Transverse colon (tissue), 4 donors: Measurements from ENCODE around the gene NPTXR. TPM values are rescaled to one million over a fixed set of nuclear protein-coding genes. Genes with fewer than 3 reads are reported as not detected.

Source experiments
- DNase-seq: peaks from one replicate; pipeline ENCODE4 v3.0.0-alpha.2; 2019
- H3K27ac ChIP-seq, 4 donors: fragments of 200-600 bp; sonication (generic); 2 replicates each; pipeline ENCODE4 v1.5.1; 2016 to 2018; ENCODE audit warnings: inconsistent platforms in 4 of 4
- H3K27me3 ChIP-seq: fragments of 200-600 bp; sonication (generic); 2 replicates; pipeline ENCODE4 v1.5.1; 2017; ENCODE audit warnings: inconsistent platforms
- H3K36me3 ChIP-seq, 4 donors: fragments of 200-600 bp; sonication (generic); 2 replicates each; pipeline ENCODE4 v1.5.1; 2017 to 2019; ENCODE audit warnings: inconsistent platforms in 4 of 4
- H3K4me1 ChIP-seq, 4 donors: fragments of 200-600 bp; sonication (generic); 2 replicates each; pipeline ENCODE4 v1.5.1; 2017 to 2020; ENCODE audit warnings: inconsistent platforms in 4 of 4
- H3K4me3 ChIP-seq, 4 donors: fragments of 200-600 bp; sonication (generic); 1 replicate in 1 of 4; 2 replicates in 3 of 4; pipeline versions ENCODE4 v1.5.1 to v1.6.1; 2017 to 2019; ENCODE audit warnings: inconsistent platforms in 4 of 4
- H3K9me3 ChIP-seq, 2 donors: fragments of 200-600 bp; sonication (generic); 2 replicates each; pipeline ENCODE4 v1.5.1; 2017 to 2019; ENCODE audit warnings: inconsistent platforms in 2 of 2
- CTCF ChIP-seq, 5 experiments: fragments of 200-600 bp in 3 of 5; fragments of 450-650 bp in 2 of 5; sonication (generic) in 3 of 5; IDR thresholded peaks; 1 replicate in 2 of 5; 2 replicates in 3 of 5; pipeline ENCODE4 v1.5.1; 2016 to 2017; ENCODE audit warnings: antibody characterized with exemption in 5 of 5, inconsistent platforms in 3 of 5, mild to moderate bottlenecking in 2 of 5, moderate library complexity in 1 of 5
- EP300 ChIP-seq: sonication (generic); formaldehyde crosslinking; IDR thresholded peaks from one replicate; pipeline ENCODE4 v1.6.1; 2017; ENCODE audit warnings: antibody characterized with exemption, low read depth
- POLR2A ChIP-seq: fragments of 450-650 bp; IDR thresholded peaks from one replicate; pipeline ENCODE4 v1.6.1; 2016; ENCODE audit warnings: antibody characterized with exemption, mild to moderate bottlenecking, moderate library complexity
- POLR2AphosphoS5 ChIP-seq, 3 donors: sonication (generic); formaldehyde crosslinking; IDR thresholded peaks; one replicate each; pipeline ENCODE4 v1.6.1; 2016; ENCODE audit warnings: antibody characterized with exemption in 3 of 3
- WGBS, 2 donors: methylation state at CpG; one replicate each; pipeline ENCODE4 v1.1.5; 2018; ENCODE audit warnings: low coverage in 1 of 2; 5-methylcytosine and 5-hydroxymethylcytosine counted together
- in situ Hi-C, 4 donors: fragments of 200-750 bp; cut with MboI; loops; one replicate each; pipeline versions ENCODE4 v1.15.0 to v1.15.1; 2017; ENCODE audit warnings: low sequenced_read_pairs in 3 of 4, low pct_ligation_motif_present in 1 of 4, low pct_unique_long_range_greater_than_20kb in 1 of 4
- intact Hi-C: fragments of 100-400 bp; cut with DNase I; formaldehyde crosslinking; loops from one replicate; pipeline ENCODE4 v1.15.1; 2023; ENCODE audit warnings: low total_unique reads
- total RNA-seq, 4 donors: library from RNA; depleted of rRNA; stranded (reverse); fragments of >200 nt; gene quantifications; one replicate each; pipeline ENCODE4 v1.1.0, GENCODE V29; 2016

The NPTXR gene
- total RNA-seq, 4 donors from 2014 or later: 0.75 to 27.9 (median 1.8) TPM

GRCh38 chr22:38865201-38866023 lies 21.6 kb upstream of the NPTXR start:
- intact Hi-C loops (loop anchor here (5.0 to 10.0 kb wide), 3 partner anchors 101 to 269 kb away; partner anchors contain the start of gene APOBEC3B), in situ Hi-C loops (loop anchor here in 2 of 4 donors (10.0 to 25.0 kb wide), 2 partner anchors 247 to 249 kb away; no protein-coding TSS in a partner anchor)
- Histone ChIP-seq H3K27ac (peak overlapping the region in 1 of 4 donors; percentile 59), H3K27me3 (no peaks in the 10 kb centered on the region), H3K4me3 (no peak overlapping the region), H3K4me1 (peaks cover 28 to 49% (median 40%) of the 10 kb centered on the region in 4 donors), H3K36me3 (no peaks in the 10 kb centered on the region), H3K9me3 (no peaks in the 10 kb centered on the region)
- no peak for DNase-seq
- 80% methylated on average over 20 of the region's 20 CpGs; no CpG with 5 or more reads in 1 of the 2 donors for WGBS, 2 donors
- TF ChIP-seq CTCF (IDR thresholded peaks at IDR 0.05) (no peak), EP300 (no peak), POLR2A (no peak), POLR2AphosphoS5 (IDR thresholded peaks at IDR 0.05) (no peak)

- H3K36me3 ChIP-seq: no peaks in the 10 kb centered on the region
- H3K9me3 ChIP-seq: no peaks in the 10 kb centered on the region
- no peaks in the 10 kb centered on the region for H3K27me3 ChIP-seq
- in situ Hi-C loops: loop anchor here in 2 of 4 donors (10.0 to 25.0 kb wide), 2 partner anchors 248 to 250 kb away; no protein-coding TSS in a partner anchor
- peak; percentile 38 for DNase-seq
- no peak overlapping the region for H3K4me3 ChIP-seq
- peak overlapping the region in 3 of 4 donors; percentile 10 to 59 (median 23) for H3K27ac ChIP-seq
- no peak for TF ChIP-seq POLR2A
- TF ChIP-seq CTCF (IDR thresholded peaks at IDR 0.05): no peak
- no peak for TF ChIP-seq EP300
- no peak for TF ChIP-seq POLR2AphosphoS5 (IDR thresholded peaks at IDR 0.05)
- intact Hi-C loops: loop anchor here (5.0 to 10.0 kb wide), 3 partner anchors 100 to 270 kb away; partner anchors contain the start of gene APOBEC3B
- 25 to 49% methylated on average over 6 to 23 of the region's 24 CpGs for WGBS, 2 donors
- H3K4me1 ChIP-seq: peaks cover 27 to 41% (median 32%) of the 10 kb centered on the region in 4 donors
Observed at GRCh38 chr22:38864361-38865191, 20.7 kb upstream of the NPTXR start.

- Histone ChIP-seq H3K27me3 (no peaks in the 10 kb centered on the region), H3K9me3 (no peaks in the 10 kb centered on the region), H3K27ac (peak overlapping the region in 1 of 4 donors; percentile 59), H3K4me1 (peaks cover 18 to 34% (median 28%) of the 10 kb centered on the region in 4 donors), H3K4me3 (no peak overlapping the region), H3K36me3 (no peaks in the 10 kb centered on the region)
- in situ Hi-C loops: loop anchor here in 2 of 4 donors (10.0 to 25.0 kb wide), 2 partner anchors 249 to 251 kb away; no protein-coding TSS in a partner anchor
- intact Hi-C loops: loop anchor here (10.0 kb wide), 2 partner anchors 99 to 271 kb away; no protein-coding TSS in a partner anchor
- DNase-seq: no peak
- no peak for TF ChIP-seq POLR2A
- WGBS, 2 donors: 77% methylated on average over 10 of the region's 12 CpGs; no CpG with 5 or more reads in 1 of the 2 donors
Observed at GRCh38 chr22:38863531-38864131, 19.8 kb upstream of the NPTXR start.
